ENCODE measurements around the gene AQP1. TPM values are rescaled to one million over a fixed set of nuclear protein-coding genes. Genes with fewer than 3 reads are reported as not detected.

AQP1 gene
- polyA plus RNA-seq, 2 of the 4 experiments (the other 2 are of a cell fraction) = 0.49 to 0.58 TPM

DNA sequence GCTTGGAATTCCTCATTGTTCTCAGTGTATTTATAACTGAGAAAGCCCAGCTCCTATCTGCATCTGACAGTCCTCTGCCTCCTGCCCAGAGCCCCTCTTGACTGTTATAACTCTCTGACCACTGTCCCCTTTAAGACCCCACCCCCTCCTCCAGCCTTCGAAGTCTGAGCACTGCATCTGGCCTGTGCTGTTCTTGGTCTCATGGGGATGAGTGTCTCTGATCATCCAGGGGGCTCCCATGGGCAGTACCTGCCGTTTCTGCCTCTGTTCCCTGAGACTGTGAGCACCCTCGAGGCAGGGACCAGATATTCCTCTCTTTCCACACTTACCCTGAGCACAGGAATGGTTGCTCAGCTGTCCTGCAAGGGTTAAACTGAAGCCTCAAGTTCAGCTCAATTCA, 59.8 kb downstream of the AQP1 start:
- no peak overlapping the region for H3K4me2 ChIP-seq
- FAIRE-seq = no peak
- H3K27ac ChIP-seq = no peak overlapping the region
- ChIA-PET POLR2A (no interaction called here), CTCF (interaction anchor here (0.9 to 5.2 kb wide), 5 partner anchors 11 to 151 kb away, joined by 3 to 46 read pairs (median 9); no protein-coding TSS in a partner anchor)
- no peak overlapping the region for H3K4me3 ChIP-seq
- TF ChIP-seq GATA3 (IDR thresholded peaks at IDR 0.05; ENCODE audit: borderline replicate concordance) (no peak), CEBPB (IDR thresholded peaks at IDR 0.05) (no peak), CHD2 (IDR thresholded peaks at IDR 0.05; ENCODE audit: low read length, partially characterized antibody) (no peak), FOSB (CRISPR knock-in tag; IDR thresholded peaks at IDR 0.05) (no peak), TFCP2L1 (CRISPR knock-in tag; IDR thresholded peaks at IDR 0.05) (no peak), EHF (CRISPR knock-in tag; IDR thresholded peaks at IDR 0.05) (no peak), HOXA7 (CRISPR knock-in tag; IDR thresholded peaks at IDR 0.05) (no peak), HOXB13 (CRISPR knock-in tag; IDR thresholded peaks at IDR 0.05; ENCODE audit: low read depth) (no peak), MAFK (IDR thresholded peaks at IDR 0.05; ENCODE audit: partially characterized antibody) (no peak), FOXS1 (CRISPR knock-in tag; IDR thresholded peaks at IDR 0.05) (no peak), RNF2 (IDR thresholded peaks at IDR 0.05; ENCODE audit: borderline replicate concordance, low read depth) (no peak), JUN (IDR thresholded peaks at IDR 0.05) (no peak), JUNB (IDR thresholded peaks at IDR 0.05) (no peak), BHLHE40 (IDR thresholded peaks at IDR 0.05; ENCODE audit: low read depth, low read length) (no peak), ZFP36 (IDR thresholded peaks at IDR 0.05; ENCODE audit: borderline replicate concordance, partially characterized antibody) (no peak), EP300 (IDR thresholded peaks at IDR 0.05) (no peak)
- TF ChIP-seq, protein P1, sequence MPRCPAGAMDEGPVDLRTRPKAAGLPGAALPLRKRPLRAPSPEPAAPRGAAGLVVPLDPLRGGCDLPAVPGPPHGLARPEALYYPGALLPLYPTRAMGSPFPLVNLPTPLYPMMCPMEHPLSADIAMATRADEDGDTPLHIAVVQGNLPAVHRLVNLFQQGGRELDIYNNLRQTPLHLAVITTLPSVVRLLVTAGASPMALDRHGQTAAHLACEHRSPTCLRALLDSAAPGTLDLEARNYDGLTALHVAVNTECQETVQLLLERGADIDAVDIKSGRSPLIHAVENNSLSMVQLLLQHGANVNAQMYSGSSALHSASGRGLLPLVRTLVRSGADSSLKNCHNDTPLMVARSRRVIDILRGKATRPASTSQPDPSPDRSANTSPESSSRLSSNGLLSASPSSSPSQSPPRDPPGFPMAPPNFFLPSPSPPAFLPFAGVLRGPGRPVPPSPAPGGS (IDR thresholded peaks at IDR 0.05) = no peak
- TF ChIP-seq, protein P2, sequence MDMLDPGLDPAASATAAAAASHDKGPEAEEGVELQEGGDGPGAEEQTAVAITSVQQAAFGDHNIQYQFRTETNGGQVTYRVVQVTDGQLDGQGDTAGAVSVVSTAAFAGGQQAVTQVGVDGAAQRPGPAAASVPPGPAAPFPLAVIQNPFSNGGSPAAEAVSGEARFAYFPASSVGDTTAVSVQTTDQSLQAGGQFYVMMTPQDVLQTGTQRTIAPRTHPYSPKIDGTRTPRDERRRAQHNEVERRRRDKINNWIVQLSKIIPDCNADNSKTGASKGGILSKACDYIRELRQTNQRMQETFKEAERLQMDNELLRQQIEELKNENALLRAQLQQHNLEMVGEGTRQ (IDR thresholded peaks at IDR 0.05) = no peak
- 0 out of 3 replicates have a peak, but pooled peaks cover 5% of the 10 kb centered on the region for H3K4me1 ChIP-seq
- H3K9me3 ChIP-seq = no peaks in the 10 kb centered on the region
- DNase-seq (ENCODE audit: low read depth in 1 of 2, low spot score in 1 of 2) = no peak
- no peak for ATAC-seq
- WGBS (ENCODE audit: missing lambda C conversion rate) = 20% methylated on average over 2 of the region's 3 CpGs

DNA sequence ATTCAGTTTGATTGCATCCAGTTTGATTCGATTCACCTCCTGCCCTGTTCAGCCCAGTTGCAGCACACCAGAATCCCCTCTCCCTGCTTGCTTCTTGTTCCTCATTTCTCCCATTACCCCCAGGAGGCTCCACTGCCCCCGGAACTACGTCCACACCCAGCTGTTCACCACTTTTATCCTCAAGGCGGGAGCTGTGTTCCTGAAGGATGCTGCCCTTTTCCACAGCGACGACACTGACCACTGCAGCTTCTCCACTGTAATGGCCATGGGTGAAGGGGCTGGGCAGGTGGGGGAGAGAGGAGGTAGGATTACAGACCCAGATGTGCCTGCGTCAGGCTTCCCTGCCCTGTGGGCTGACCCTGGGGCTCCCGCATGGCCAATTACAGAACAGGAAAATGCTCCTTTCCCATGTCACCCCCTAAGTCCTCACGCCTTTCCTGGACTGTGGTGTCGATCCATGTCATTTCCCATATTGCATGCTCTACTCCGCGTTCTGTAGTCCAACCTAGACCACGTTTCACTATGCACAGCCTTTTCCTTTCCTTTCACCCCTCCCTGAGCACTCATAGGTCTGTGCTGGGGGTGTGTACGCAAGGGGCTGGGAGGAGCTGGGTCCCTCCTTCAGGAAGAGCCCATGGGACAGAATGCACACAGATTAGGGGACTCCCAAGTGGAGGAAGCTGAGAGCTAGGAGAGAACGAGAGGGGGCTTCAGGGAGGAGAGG, 60.3 kb downstream of the AQP1 start:
- Histone ChIP-seq H3K9me3 (no peaks in the 10 kb centered on the region), H3K27ac (no peak overlapping the region), H3K4me1 (0 out of 3 replicates have a peak, but pooled peaks cover 5% of the 10 kb centered on the region), H3K4me2 (no peak overlapping the region), H3K4me3 (no peak overlapping the region)
- 59% methylated on average over 15 of the region's 15 CpGs for whole genome bisulfite sequencing (ENCODE audit: missing lambda C conversion rate)
- ChIA-PET CTCF (interaction anchor here (0.6 to 5.2 kb wide), 7 partner anchors 11 to 170 kb away, joined by 3 to 46 read pairs (median 14); no protein-coding TSS in a partner anchor), POLR2A (no interaction called here)
- TF ChIP-seq POLR2A (IDR thresholded peaks at IDR 0.05; ENCODE audit: low read length) (no peak), POLR2AphosphoS2 (conservative IDR thresholded peaks at IDR 0.05; ENCODE audit: low read length) (no peak), FOSB (CRISPR knock-in tag; IDR thresholded peaks at IDR 0.05) (no peak), CEBPB (IDR thresholded peaks at IDR 0.05) (no peak), FOXS1 (CRISPR knock-in tag; IDR thresholded peaks at IDR 0.05) (no peak), CTCF (IDR thresholded peaks at IDR 0.05) (no peak), CHD2 (IDR thresholded peaks at IDR 0.05; ENCODE audit: low read length, partially characterized antibody) (no peak), JUN (IDR thresholded peaks at IDR 0.05) (no peak)
- TF ChIP-seq, protein P3, sequence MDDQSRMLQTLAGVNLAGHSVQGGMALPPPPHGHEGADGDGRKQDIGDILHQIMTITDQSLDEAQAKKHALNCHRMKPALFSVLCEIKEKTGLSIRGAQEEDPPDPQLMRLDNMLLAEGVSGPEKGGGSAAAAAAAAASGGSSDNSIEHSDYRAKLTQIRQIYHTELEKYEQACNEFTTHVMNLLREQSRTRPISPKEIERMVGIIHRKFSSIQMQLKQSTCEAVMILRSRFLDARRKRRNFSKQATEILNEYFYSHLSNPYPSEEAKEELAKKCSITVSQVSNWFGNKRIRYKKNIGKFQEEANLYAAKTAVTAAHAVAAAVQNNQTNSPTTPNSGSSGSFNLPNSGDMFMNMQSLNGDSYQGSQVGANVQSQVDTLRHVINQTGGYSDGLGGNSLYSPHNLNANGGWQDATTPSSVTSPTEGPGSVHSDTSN (IDR thresholded peaks at IDR 0.05) = no peak
- ATAC-seq (no peak), DNase-seq (ENCODE audit: low read depth in 1 of 2, low spot score in 1 of 2) (no peak), FAIRE-seq (no peak)

Data from A549 (cell line).